Stimulated activated CD4-positive, alpha-beta T cell treated with anti-CD3 and anti-CD28 coated beads, Interleukin-2, amount 100 ng/mL, for 24 hours (primary cell): Measurements from ENCODE around the gene FBXL14.
A peak's percentile ranks its signal among the peaks of the same experiment; 100 is the strongest.

Source experiments
- DNase-seq, 2 donors: peaks; one replicate each; pipeline ENCODE4 v3.0.0-alpha.2; 2020

FBXL14 gene

GRCh38 chr12:1532375-1533165 lies 61.8 kb downstream of the FBXL14 start:
- DNase-seq = peak in 1 of 2 donors; percentile 8

- peak in 1 of 2 donors; percentile 16 for DNase-seq
Measured at GRCh38 chr12:1531654-1532374, 62.6 kb downstream of the FBXL14 start.

GRCh38 chr12:1531153-1531653 lies 63.2 kb downstream of the FBXL14 start:
- peak in 1 of 2 donors; percentile 17 for DNase-seq

GRCh38 chr12:1530592-1531152 lies 63.7 kb downstream of the FBXL14 start:
- DNase-seq = peak in 1 of 2 donors; percentile 6

- DNase-seq = peak in 1 of 2 donors; percentile 27
Measured at GRCh38 chr12:1529862-1530591, 64.4 kb downstream of the FBXL14 start.

- no peak for DNase-seq
Measured at GRCh38 chr12:1529228-1529861, 65.0 kb downstream of the FBXL14 start.

GRCh38 chr12:1528791-1529190 lies 65.6 kb downstream of the FBXL14 start:
- DNase-seq = no peak

GRCh38 chr12:1527789-1528188 lies 66.6 kb downstream of the FBXL14 start:
- DNase-seq = no peak

- no peak for DNase-seq
Measured at GRCh38 chr12:1525858-1526257, 68.5 kb downstream of the FBXL14 start.

- no peak for DNase-seq
Measured at GRCh38 chr12:1523558-1524050, 70.8 kb downstream of the FBXL14 start.

- DNase-seq = no peak
Measured at GRCh38 chr12:1523046-1523445, 71.3 kb downstream of the FBXL14 start.

GRCh38 chr12:1519642-1520041 lies 74.7 kb downstream of the FBXL14 start:
- DNase-seq = no peak

GRCh38 chr12:1518591-1519516 lies 75.5 kb downstream of the FBXL14 start:
- DNase-seq = no peak

GRCh38 chr12:1517734-1518525 lies 76.5 kb downstream of the FBXL14 start:
- DNase-seq = no peak

- DNase-seq = peak in 1 of 2 donors; percentile 9
Measured at GRCh38 chr12:1517007-1517406, 77.4 kb downstream of the FBXL14 start.
